IPS-15b (cell line): ENCODE measurements around the gene ACIN1.
"Not testable (repeated sequence)": the region's sequence is repeated elsewhere in the genome, so short reads cannot be mapped to it uniquely, and the experiment has no call there.

Source experiments
- H3K27me3 ChIP-seq: one replicate; pipeline ENCODE4 v1.6.1; 2013; ENCODE audit warnings: low read length; ENCODE audit not compliant: control insufficient read depth, insufficient read depth
- H3K36me3 ChIP-seq: one replicate; pipeline ENCODE4 v1.6.1; 2013; ENCODE audit warnings: low read length; ENCODE audit not compliant: control insufficient read depth, insufficient read depth
- H3K4me1 ChIP-seq: one replicate; pipeline ENCODE4 v1.6.1; 2013; ENCODE audit warnings: mild to moderate bottlenecking, low read length; ENCODE audit not compliant: control insufficient read depth, insufficient read depth
- H3K4me3 ChIP-seq: one replicate; pipeline ENCODE4 v1.5.1; 2013; ENCODE audit warnings: low read depth, low read length
- H3K9ac ChIP-seq: one replicate; pipeline ENCODE4 v1.6.1; 2013; ENCODE audit warnings: low read depth, mild to moderate bottlenecking, low read length
- H3K9me3 ChIP-seq: one replicate; pipeline ENCODE4 v1.6.1; 2013; ENCODE audit warnings: mild to moderate bottlenecking, low read length; ENCODE audit not compliant: control insufficient read depth, insufficient read depth

The ACIN1 gene

GRCh38 chr14:23110579-23111365, 15.8 kb upstream of the ACIN1 start:
- Histone ChIP-seq H3K4me3 (no peak overlapping the region), H3K27me3 (peaks cover 27% of the 10 kb centered on the region), H3K9ac (no peak overlapping the region), H3K9me3 (no peaks in the 10 kb centered on the region), H3K36me3 (no peaks in the 10 kb centered on the region), H3K4me1 (peaks cover 12% of the 10 kb centered on the region)

GRCh38 chr14:23109769-23110168, 14.8 kb upstream of the ACIN1 start:
- no peak overlapping the region for H3K4me3 ChIP-seq
- peaks cover 24% of the 10 kb centered on the region for H3K27me3 ChIP-seq
- H3K36me3 ChIP-seq: no peaks in the 10 kb centered on the region
- H3K9me3 ChIP-seq: no peaks in the 10 kb centered on the region
- H3K4me1 ChIP-seq: peaks cover 18% of the 10 kb centered on the region
- H3K9ac ChIP-seq: no peak overlapping the region

- peaks cover 14% of the 10 kb centered on the region for H3K4me1 ChIP-seq
- not testable (repeated sequence) for H3K9me3 ChIP-seq, H3K9ac ChIP-seq, H3K36me3 ChIP-seq, H3K4me3 ChIP-seq
- peaks cover 29% of the 10 kb centered on the region for H3K27me3 ChIP-seq
These were observed 13.2 kb upstream of the ACIN1 start for GRCh38 chr14:23108169-23108568.

DNA sequence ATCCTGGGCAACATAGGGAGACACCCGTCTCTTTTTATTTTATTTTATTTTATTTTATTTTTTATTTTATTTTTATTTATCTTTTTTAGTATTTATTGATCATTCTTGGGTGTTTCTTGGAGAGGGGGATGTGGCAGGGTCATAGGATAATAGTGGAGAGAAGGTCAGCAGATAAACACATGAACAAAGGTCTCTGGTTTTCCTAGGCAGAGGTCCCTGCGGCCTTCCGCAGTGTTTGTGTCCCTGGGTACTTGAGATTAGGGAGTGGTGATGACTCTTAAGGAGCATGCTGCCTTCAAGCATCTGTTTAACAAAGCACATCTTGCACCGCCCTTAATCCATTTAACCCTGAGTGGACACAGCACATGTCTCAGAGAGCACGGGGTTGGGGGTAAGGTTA, 12.7 kb upstream of the ACIN1 start:
- H3K36me3 ChIP-seq, H3K9ac ChIP-seq, H3K4me3 ChIP-seq, H3K9me3 ChIP-seq: not testable (repeated sequence)
- peaks cover 14% of the 10 kb centered on the region for H3K4me1 ChIP-seq
- H3K27me3 ChIP-seq: peaks cover 27% of the 10 kb centered on the region

DNA sequence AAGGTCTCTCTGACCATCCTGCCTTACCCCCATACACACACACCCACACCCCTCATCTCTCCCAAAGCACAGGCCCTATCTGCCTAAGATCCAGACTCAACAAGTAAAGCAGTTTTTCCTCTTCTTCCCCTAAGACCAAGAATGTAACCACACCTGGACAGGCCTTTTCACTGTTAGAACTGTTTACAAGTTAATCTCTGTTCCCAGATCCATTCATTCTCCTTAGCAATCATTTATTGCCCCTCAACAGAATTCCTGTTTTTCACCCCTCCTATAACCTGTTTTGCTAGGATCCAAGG, 11.8 kb upstream of the ACIN1 start:
- Histone ChIP-seq H3K36me3 (no peaks in the 10 kb centered on the region), H3K9me3 (no peaks in the 10 kb centered on the region), H3K9ac (no peak overlapping the region), H3K27me3 (peaks cover 19% of the 10 kb centered on the region), H3K4me3 (no peak overlapping the region), H3K4me1 (peaks cover 14% of the 10 kb centered on the region)

GRCh38 chr14:23105348-23105824, 10.4 kb upstream of the ACIN1 start:
- Histone ChIP-seq H3K9me3 (no peaks in the 10 kb centered on the region), H3K27me3 (peaks cover 11% of the 10 kb centered on the region)

DNA sequence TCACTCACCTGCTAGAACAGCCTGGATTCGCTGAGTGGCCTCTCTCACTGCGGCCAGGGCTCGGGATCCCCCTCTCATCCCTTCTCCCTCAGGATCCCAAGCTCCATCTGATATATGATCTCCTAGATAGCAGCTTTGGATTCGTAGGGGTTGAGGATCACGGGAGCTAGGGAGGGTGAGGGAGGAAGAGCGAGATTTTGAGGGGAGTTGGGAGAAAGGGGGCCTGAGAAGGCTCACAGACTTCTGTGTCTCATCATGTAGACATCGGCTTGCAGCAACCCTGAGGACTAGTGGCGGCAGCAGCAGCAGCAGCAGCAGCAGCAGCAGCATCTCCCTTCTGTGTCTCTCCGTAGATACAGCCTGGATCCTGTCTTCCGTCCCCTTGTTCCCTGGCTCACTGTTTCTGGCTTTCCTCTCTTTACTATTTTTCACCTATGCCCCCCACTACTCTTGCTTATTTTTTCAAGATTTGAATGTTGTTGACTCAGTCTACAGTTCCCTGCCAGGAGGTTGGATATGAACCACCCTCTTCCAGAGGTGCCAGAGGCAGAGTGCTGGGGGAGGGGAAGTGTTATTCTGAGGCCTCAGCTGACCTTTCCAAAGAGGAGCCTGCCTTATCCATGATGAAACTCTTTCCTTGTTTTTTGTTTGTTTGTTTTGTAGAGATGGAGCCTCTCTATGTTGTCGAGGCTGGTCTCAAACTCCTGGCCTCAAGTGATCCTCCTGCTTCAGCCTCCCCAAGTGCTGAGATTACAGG, 9.8 kb upstream of the ACIN1 start, which contains the start of gene CIROP:
Gene CIROP (minus strand): TSS at position 399 of the 757 bp plus-strand sequence. CDS start 69 bp downstream, at position 330.
- Histone ChIP-seq H3K9ac (no peak within 1 kb of the TSS), H3K9me3 (no peaks in the 10 kb centered on the region), H3K4me1 (peaks cover 14% of the 10 kb centered on the region), H3K4me3 (no peak within 1 kb of the TSS), H3K36me3 (no peaks in the 10 kb centered on the region), H3K27me3 (peaks cover 7% of the 10 kb centered on the region)

More at GRCh38 chr14:23105348-23105824, 10.4 kb upstream of the ACIN1 start:
- H3K4me3 ChIP-seq: no peak overlapping the region
- no peaks in the 10 kb centered on the region for H3K36me3 ChIP-seq
- H3K4me1 ChIP-seq: peaks cover 14% of the 10 kb centered on the region
- H3K9ac ChIP-seq: no peak overlapping the region

GRCh38 chr14:23104070-23104590, 9.2 kb upstream of the ACIN1 start:
- H3K4me3 ChIP-seq: no peak overlapping the region
- H3K9me3 ChIP-seq: no peaks in the 10 kb centered on the region
- H3K4me1 ChIP-seq: peaks cover 14% of the 10 kb centered on the region
- H3K9ac ChIP-seq: no peak overlapping the region
- H3K36me3 ChIP-seq: no peaks in the 10 kb centered on the region
- peaks cover 7% of the 10 kb centered on the region for H3K27me3 ChIP-seq

DNA sequence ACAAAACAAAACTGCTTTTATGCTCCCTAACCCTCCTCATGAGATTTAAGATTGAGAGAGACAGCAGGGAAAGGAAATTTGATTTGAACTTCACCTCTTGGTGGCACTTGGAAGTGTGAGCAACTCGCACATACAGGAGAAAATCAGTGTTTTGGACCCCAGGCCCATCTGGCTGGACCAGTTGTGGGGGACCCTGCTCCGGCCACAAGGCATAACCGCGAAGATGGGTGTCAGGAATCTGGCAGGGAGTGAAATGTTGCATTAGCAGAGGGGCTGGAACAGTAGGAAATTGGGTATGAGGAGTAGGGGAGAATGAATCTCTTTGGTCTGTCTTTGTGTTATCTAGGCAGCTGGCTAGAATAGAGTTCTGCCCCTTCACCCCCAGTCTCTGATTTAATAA, 8.6 kb upstream of the ACIN1 start:
- H3K4me1 ChIP-seq: peaks cover 14% of the 10 kb centered on the region
- no peak overlapping the region for H3K9ac ChIP-seq
- no peaks in the 10 kb centered on the region for H3K9me3 ChIP-seq
- peaks cover 7% of the 10 kb centered on the region for H3K27me3 ChIP-seq
- no peak overlapping the region for H3K4me3 ChIP-seq
- no peaks in the 10 kb centered on the region for H3K36me3 ChIP-seq

GRCh38 chr14:23102801-23103200, 7.9 kb upstream of the ACIN1 start:
- H3K4me1 ChIP-seq: peaks cover 14% of the 10 kb centered on the region
- H3K4me3 ChIP-seq: no peak overlapping the region
- no peaks in the 10 kb centered on the region for H3K36me3 ChIP-seq
- H3K9ac ChIP-seq: no peak overlapping the region
- H3K27me3 ChIP-seq: peaks cover 7% of the 10 kb centered on the region
- H3K9me3 ChIP-seq: no peaks in the 10 kb centered on the region

DNA sequence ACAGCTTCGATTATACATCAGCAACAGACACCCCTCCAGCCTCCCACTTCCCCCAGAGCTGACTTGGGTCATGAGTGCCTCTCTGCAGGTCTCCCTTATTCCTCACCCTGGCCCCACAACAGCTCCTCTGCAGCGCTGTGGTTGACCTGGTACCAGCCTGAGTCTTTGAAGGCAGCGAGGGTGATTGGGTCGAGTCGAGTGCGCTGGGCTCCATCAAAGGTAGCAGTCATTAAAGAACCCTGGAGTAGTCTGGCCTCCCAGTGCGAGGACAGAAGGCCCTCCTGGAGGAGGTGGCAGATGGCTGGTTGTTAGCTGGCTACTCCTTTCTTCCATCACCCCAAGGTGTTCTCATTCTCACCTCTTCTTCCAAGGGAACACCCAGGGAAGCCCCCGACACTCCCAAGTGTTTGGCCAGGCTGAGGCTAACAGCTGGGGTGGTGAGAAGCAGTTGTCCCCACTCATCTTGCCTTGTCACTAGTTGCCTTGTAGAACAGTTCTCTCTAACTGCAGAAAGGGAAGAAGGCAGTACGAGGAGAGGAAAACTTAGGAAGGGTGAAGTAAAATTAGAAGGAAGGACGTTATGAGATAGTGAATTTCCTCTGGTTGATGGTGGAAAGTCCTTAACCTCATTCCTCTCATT, 7.2 kb upstream of the ACIN1 start:
- Histone ChIP-seq H3K4me3 (no peak overlapping the region), H3K4me1 (peaks cover 14% of the 10 kb centered on the region)

More for the DNA sequence above, 7.2 kb upstream of the ACIN1 start:
- H3K9ac ChIP-seq: no peak overlapping the region
- H3K36me3 ChIP-seq: no peaks in the 10 kb centered on the region
- H3K9me3 ChIP-seq: no peaks in the 10 kb centered on the region
- peaks cover 7% of the 10 kb centered on the region for H3K27me3 ChIP-seq
